Gastroesophageal sphincter (tissue), 3 donors: ENCODE measurements around the gene GPATCH8.

ENCODE experiments used
- CTCF ChIP-seq, 4 experiments: fragments of 200-600 bp in 2 of 4; fragments of 450-650 bp in 2 of 4; sonication (generic) in 1 of 4; IDR thresholded peaks; one replicate each; pipeline ENCODE4 v1.5.1; 2017 to 2019; ENCODE audit warnings: antibody characterized with exemption in 4 of 4, mild to moderate bottlenecking in 2 of 4, moderate library complexity in 2 of 4
- POLR2AphosphoS5 ChIP-seq: sonication (generic); formaldehyde crosslinking; IDR thresholded peaks from one replicate; pipeline ENCODE4 v1.6.1; 2017; ENCODE audit warnings: antibody characterized with exemption

GRCh38 chr17:44540246-44541084, 37.3 kb upstream of the GPATCH8 start:
- TF ChIP-seq POLR2AphosphoS5: no peak
- TF ChIP-seq CTCF (IDR thresholded peaks at IDR 0.05): no peak
